ENCODE measurements around the gene TFF3.

GRCh38 chr21:42343556-42343955 lies 28.3 kb upstream of the TFF3 start:
- TF ChIP-seq YY1 (IDR thresholded peaks at IDR 0.05; ENCODE audit: insufficient read depth, insufficient read length) (no peak), ZNF274 (IDR thresholded peaks at IDR 0.05; ENCODE audit: low read depth, low read length) (no peak)

Measured in NT2/D1 (cell line).